GM13977 (cell line): ENCODE results near the gene NEXN.

Source experiments
- DNase-seq: peaks from one replicate; pipeline ENCODE4 v3.0.0; 2012; ENCODE audit warnings: low spot score
- CTCF ChIP-seq: IDR thresholded peaks from 2 replicates; pipeline ENCODE4 v1.5.1; 2012; ENCODE audit warnings: mild to moderate bottlenecking, control low read depth; ENCODE audit not compliant: insufficient read depth; ENCODE audit errors: extremely low read depth, missing control alignments
- in situ Hi-C: fragments of 300-500 bp; cut with MboI; formaldehyde crosslinking; loops from one replicate; pipeline ENCODE4 v1.12.0; 2022; ENCODE audit warnings: low sequenced_read_pairs, low pct_unique_long_range_greater_than_20kb, mixed read lengths, inconsistent platforms; ENCODE audit not compliant: unreplicated experiment

Gene NEXN

GRCh38 chr1:77966291-77966690, 77.9 kb downstream of the NEXN start:
- no peak for DNase-seq
- in situ Hi-C loops = no loop called here
- TF ChIP-seq CTCF = no peak

DNA sequence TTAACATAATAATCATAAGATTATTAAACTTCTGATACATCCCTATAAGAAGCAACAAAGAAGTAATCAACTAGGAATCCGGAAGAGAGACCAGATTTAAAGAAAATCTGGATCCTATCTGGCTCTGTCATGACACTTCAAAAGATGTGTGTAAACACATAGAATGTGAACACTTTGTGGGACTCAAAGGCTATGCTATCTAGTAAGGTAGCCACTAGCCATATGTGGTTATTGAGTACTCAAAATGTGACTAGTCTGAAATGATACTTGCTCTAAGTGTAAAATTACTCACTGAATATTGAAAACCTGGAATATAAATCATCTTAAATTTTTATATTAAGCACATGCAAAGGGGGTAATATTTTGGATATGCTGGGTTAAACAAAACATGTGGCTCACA, 81.8 kb downstream of the NEXN start:
- DNase-seq = no peak
- in situ Hi-C loops = no loop called here
- no peak for TF ChIP-seq CTCF

DNA sequence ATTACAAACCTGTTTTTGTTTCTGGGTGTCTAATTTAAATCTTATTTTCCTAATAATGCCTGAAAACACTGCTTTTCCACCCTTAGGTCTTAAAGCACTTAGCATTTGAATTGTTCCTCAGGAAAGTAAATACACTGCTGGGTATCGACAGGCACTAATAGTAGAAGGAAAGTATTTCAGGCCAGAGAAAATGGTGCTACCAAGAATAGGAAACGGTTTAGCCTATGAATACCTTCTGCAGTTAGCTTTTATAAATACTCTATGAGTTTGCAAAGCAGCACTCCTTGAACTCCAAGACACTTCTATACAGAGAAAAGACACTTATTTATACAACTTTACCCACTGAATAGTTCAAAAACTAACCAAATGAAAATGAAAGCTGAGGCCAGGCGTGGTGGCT, 83.7 kb downstream of the NEXN start:
- TF ChIP-seq CTCF = no peak
- in situ Hi-C loops = no loop called here
- no peak for DNase-seq

- no peak for TF ChIP-seq CTCF
Observed at GRCh38 chr1:77975386-77975785, 87.0 kb downstream of the NEXN start.

GRCh38 chr1:77975907-77976306, 87.5 kb downstream of the NEXN start:
- TF ChIP-seq CTCF = no peak
- no peak for DNase-seq
- in situ Hi-C loops = no loop called here

More at GRCh38 chr1:77975386-77975785, 87.0 kb downstream of the NEXN start:
- in situ Hi-C loops = no loop called here
- no peak for DNase-seq

GRCh38 chr1:77976433-77977076, 88.1 kb downstream of the NEXN start:
- in situ Hi-C loops = no loop called here
- no peak for TF ChIP-seq CTCF
- DNase-seq = no peak

GRCh38 chr1:77977989-77978292, 89.5 kb downstream of the NEXN start:
- DNase-seq = no peak
- in situ Hi-C loops = no loop called here
- no peak for TF ChIP-seq CTCF
